KOPT-K1 (cell line): Measurements from ENCODE around the gene TRMT5.

Source experiments
- H3K27ac ChIP-seq: fragments of 200-600 bp; sonication (generic); 2 replicates; pipeline ENCODE4 v1.5.1; 2016; ENCODE audit warnings: antibody characterized with exemption, mild to moderate bottlenecking, low read depth, low read length; ENCODE audit not compliant: poor library complexity, severe bottlenecking
- H3K36me3 ChIP-seq: fragments of 200-600 bp; sonication (generic); 2 replicates; pipeline ENCODE4 v1.5.1; 2017; ENCODE audit warnings: antibody characterized with exemption, mild to moderate bottlenecking, low read length, moderate library complexity; ENCODE audit not compliant: insufficient read depth
- H3K9me3 ChIP-seq: fragments of 200-600 bp; sonication (generic); 2 replicates; pipeline ENCODE4 v1.5.1; 2017; ENCODE audit warnings: antibody characterized with exemption, low read length, mild to moderate bottlenecking; ENCODE audit not compliant: insufficient read depth, poor library complexity, severe bottlenecking

Gene TRMT5

DNA sequence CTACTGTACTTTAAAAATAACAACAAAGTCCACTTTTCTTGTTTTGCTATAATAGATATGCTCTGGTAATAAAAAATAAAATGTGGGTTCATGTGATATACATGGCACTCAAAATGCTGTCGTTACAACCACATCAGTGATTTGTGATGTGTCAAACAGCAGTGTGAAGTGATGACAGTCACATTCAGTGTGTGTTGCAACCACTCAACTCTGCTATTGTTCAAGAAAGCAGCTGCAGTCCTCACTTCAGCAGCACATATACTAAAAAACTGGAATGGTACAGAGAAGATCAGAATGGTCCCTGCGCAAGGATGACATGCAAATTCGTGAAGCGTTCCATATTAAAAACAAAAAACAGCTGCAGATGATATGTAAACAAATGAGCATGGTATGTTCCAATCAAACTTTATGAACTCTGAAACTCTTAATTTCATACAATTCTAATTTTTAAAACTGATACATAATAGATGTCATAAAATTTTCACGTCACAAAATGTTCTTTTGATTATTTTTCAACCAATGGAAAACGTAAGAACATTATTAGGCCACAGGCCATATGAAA, 6.7 kb downstream of the TRMT5 start:
- H3K9me3 ChIP-seq: no peaks in the 10 kb centered on the region
- H3K27ac ChIP-seq: no peak overlapping the region
- H3K36me3 ChIP-seq: peaks cover 36% of the 10 kb centered on the region

DNA sequence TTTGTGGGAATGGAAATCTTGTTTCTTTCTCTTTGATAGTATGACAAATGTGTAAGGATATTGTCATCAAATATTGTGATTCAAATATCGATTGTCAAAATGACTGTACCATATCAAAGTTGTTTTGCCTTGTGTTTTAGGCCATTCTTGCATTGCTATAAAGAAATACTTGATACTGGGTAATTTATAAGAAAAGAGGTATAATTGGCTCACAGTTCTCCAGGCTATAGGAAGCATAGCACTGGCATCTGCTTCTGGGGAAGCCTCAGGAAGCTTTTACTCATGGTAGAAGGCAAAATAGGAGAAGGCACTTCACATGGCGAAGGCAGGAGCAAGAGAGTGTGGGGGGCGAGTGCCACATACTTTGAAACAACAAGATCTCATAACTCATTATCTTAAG, 7.8 kb downstream of the TRMT5 start:
- Histone ChIP-seq H3K27ac (no peak overlapping the region), H3K9me3 (no peaks in the 10 kb centered on the region), H3K36me3 (peaks cover 36% of the 10 kb centered on the region)

- H3K36me3 ChIP-seq: peaks cover 36% of the 10 kb centered on the region
- H3K27ac ChIP-seq: no peak overlapping the region
- no peaks in the 10 kb centered on the region for H3K9me3 ChIP-seq
Observed at GRCh38 chr14:60972295-60972694, 8.6 kb downstream of the TRMT5 start.

GRCh38 chr14:60971271-60971670, 9.6 kb downstream of the TRMT5 start:
- peaks cover 27% of the 10 kb centered on the region for H3K36me3 ChIP-seq
- no peaks in the 10 kb centered on the region for H3K9me3 ChIP-seq
- no peak overlapping the region for H3K27ac ChIP-seq

- peaks cover 16% of the 10 kb centered on the region for H3K36me3 ChIP-seq
- H3K9me3 ChIP-seq: no peaks in the 10 kb centered on the region
- no peak overlapping the region for H3K27ac ChIP-seq
Observed at GRCh38 chr14:60970146-60970545, 10.7 kb downstream of the TRMT5 start.

DNA sequence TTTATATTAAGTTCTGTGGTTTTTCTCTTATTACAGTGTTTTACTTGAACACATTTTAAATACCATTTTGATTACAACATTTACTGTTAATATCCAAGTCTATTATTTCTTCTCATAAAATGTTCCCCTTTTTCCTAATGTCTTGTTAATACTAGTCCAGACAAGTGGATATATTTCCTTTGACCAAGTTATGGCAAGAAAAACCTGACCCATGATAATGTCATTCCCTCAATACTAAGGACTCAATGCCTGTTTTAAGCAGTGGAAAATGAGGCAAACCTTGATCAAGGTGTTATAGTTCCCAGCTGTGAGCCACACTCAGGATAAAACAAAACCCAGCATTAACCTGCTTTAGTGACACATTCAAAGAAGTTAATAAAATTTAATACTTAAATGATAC, 12.2 kb downstream of the TRMT5 start:
- H3K27ac ChIP-seq: no peak overlapping the region
- H3K9me3 ChIP-seq: no peaks in the 10 kb centered on the region
- H3K36me3 ChIP-seq: peaks cover 7% of the 10 kb centered on the region

DNA sequence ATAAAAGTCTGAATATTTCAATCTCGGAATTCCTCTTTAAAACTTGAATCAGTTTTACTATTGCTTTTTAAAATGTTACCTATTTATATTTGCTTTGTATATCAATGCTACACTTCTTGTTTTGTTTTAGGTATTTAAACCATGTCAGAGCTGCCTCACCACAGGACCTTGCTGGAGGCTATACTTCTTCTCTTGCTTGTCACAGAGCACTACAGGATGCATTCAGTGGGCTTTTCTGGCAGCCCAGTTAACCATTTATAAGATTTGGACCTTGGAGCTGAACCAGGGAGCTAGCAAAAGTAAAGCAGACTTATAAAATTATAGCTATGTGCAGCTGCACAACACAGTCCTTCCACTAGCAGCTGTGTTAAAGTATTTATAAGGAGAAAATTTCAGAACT, 12.8 kb downstream of the TRMT5 start:
- Histone ChIP-seq H3K9me3 (no peaks in the 10 kb centered on the region), H3K36me3 (peaks cover under 1% of the 10 kb centered on the region), H3K27ac (no peak overlapping the region)

GRCh38 chr14:60965402-60965801, 15.5 kb downstream of the TRMT5 start:
- Histone ChIP-seq H3K9me3 (no peaks in the 10 kb centered on the region), H3K27ac (no peak overlapping the region), H3K36me3 (no peaks in the 10 kb centered on the region)

DNA sequence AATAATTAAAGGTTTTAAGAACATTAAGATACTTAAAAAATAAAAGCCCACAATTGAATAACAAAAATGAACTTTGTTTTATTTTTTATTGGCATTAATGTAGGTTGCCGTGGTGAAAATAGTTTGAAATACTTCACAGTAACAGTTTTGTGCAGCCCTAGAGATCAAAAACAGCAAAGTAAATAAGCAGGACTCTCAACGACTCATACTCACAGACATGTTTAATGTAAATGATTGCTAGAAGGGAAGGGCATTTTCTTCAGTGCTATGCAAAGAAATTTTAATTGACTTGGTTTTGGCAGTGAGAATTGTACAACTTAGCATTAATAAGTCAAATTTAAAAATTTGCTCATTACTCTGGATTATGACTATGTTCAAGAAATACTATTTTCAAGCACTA, 16.0 kb downstream of the TRMT5 start:
- no peaks in the 10 kb centered on the region for H3K36me3 ChIP-seq
- no peaks in the 10 kb centered on the region for H3K9me3 ChIP-seq
- no peak overlapping the region for H3K27ac ChIP-seq

- 0 out of 2 replicates have a peak, but pooled peaks cover 3% of the 10 kb centered on the region for H3K36me3 ChIP-seq
- H3K27ac ChIP-seq: no peak overlapping the region
- peaks cover 8% of the 10 kb centered on the region for H3K9me3 ChIP-seq
Observed at GRCh38 chr14:60963761-60964160, 17.1 kb downstream of the TRMT5 start.

DNA sequence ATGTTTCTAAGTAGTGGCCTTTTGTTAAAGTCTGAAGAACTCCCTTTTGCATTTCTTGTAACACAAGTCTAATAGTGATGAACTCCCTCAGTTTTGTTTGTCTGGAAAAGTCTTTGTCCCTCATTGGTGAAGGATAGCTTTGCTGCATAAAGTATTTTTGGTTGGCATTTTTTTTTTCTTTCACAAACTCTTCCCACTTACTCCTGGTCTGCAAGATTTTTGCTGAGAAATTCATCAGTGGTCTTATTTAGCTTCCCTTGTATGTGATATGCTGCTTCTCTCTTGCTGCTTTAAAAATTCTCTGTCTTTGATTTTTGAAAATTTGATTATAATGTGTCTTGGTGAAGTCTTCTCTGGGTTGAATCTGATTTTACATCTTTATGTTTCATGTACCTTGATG, 22.7 kb downstream of the TRMT5 start:
- H3K27ac ChIP-seq: no peak overlapping the region
- H3K36me3 ChIP-seq: peaks cover 4% of the 10 kb centered on the region; the same call in 1 of the 2 replicates
- H3K9me3 ChIP-seq: peaks cover 34% of the 10 kb centered on the region

DNA sequence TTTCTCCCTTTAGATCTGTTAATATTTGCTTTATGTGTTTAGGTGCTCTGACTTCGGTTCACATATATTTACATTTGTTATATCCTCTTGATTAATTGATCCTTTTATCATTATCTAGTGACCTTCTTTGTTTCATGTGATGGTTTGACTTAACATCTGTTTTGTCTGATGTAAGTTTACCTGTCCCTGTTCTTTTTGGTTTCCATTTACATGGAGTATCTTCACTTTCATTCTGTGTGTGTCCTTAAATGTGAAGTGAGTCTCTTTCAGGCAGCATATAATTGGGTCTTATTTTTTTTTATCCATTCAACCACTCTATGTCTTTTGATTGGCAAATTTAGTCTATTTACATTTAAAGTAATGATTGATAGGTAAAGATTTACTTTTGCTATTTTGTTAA, 24.2 kb downstream of the TRMT5 start:
- Histone ChIP-seq H3K36me3 (peaks cover 4% of the 10 kb centered on the region; the same call in 1 of the 2 replicates), H3K9me3 (peaks cover 34% of the 10 kb centered on the region)

DNA sequence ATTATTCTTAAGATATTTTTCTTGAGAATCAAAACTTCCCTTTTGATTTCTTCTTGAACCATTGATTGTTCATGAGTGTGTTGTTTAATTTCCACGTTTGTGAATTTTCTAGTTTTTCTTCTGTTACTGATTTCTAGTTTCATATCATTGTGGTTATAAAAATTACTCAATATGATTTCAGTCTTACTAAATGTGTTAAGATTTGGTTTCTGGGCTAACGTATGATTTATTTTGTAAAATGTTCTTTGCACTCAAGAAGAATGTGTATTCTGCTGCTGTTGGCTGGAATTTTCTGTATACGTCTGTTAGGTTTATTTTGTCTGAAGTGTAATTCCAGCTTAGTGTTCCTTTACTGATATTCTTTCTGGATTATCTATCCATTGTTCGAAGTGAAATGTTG, 24.7 kb downstream of the TRMT5 start:
- H3K36me3 ChIP-seq: peaks cover 4% of the 10 kb centered on the region; the same call in 1 of the 2 replicates
- peaks cover 34% of the 10 kb centered on the region for H3K9me3 ChIP-seq
- H3K27ac ChIP-seq: no peak overlapping the region

More for the DNA sequence above, 24.2 kb downstream of the TRMT5 start:
- no peak overlapping the region for H3K27ac ChIP-seq

- Histone ChIP-seq H3K27ac (no peak overlapping the region), H3K9me3 (peaks cover 8% of the 10 kb centered on the region), H3K36me3 (no peaks in the 10 kb centered on the region)
Observed at GRCh38 chr14:60951776-60952435, 29.0 kb downstream of the TRMT5 start.

GRCh38 chr14:60946773-60947172, 34.1 kb downstream of the TRMT5 start:
- Histone ChIP-seq H3K9me3 (no peaks in the 10 kb centered on the region), H3K36me3 (no peaks in the 10 kb centered on the region; the same call in 1 of the 2 replicates), H3K27ac (no peak overlapping the region)

DNA sequence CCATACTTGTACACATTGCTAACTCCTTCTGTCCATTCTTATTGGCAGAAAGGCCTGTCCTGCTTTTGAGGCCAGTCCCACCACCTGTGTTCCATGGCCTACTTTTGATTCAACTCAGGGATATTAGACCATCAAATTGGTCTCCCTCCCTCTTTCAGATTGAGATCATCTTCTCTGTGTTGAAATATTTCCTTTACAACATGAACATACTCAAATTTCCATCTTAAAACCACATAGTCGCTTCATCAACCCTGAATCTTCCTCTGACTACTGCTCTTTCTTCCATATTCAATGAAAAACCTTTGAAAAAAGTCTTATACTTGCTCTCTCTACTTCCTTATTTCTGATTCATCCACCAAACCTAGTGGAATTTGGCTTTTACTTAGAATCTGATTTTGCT, 34.9 kb downstream of the TRMT5 start:
- H3K9me3 ChIP-seq: no peaks in the 10 kb centered on the region
- no peak overlapping the region for H3K27ac ChIP-seq
- no peaks in the 10 kb centered on the region; the same call in 1 of the 2 replicates for H3K36me3 ChIP-seq
